PC-9 (cell line): ENCODE measurements around the gene GLRA3. TPM values are rescaled to one million over a fixed set of nuclear protein-coding genes. Genes with fewer than 3 reads are reported as not detected.

ENCODE experiments used
- BruUV-seq: library from RNA; stranded (reverse); fragments of 400-500 nt; replicated peaks from 2 replicates; lab custom pipeline; 2021; lab: Mats Ljungman, UMichigan
- CTCF ChIA-PET: fragments of 300-600 bp; sonication (Branson Sonifier 250); formaldehyde crosslinking; loops from one replicate; lab custom pipeline; 2022; ENCODE audit warnings: antibody characterized with exemption; lab: Charles Lee
- POLR2A ChIA-PET: fragments of 300-600 bp; sonication (Branson Sonifier 250); formaldehyde crosslinking; loops from one replicate; lab custom pipeline; 2022; ENCODE audit warnings: antibody characterized with exemption; ENCODE audit not compliant: unreplicated experiment; lab: Charles Lee
- DNase-seq, 2 experiments: peaks; one replicate each; pipeline versions ENCODE4 v3.0.0 to v3.0.0-alpha.2; 2015 to 2022; ENCODE audit warnings: mixed read lengths in 1 of 2
- H2AFZ ChIP-seq: fragments of 200-600 bp; sonication (generic); 2 replicates; pipeline ENCODE4 v1.8.1; 2017; ENCODE audit warnings: antibody characterized with exemption
- H3F3A ChIP-seq: fragments of 200-600 bp; sonication (generic); 2 replicates; pipeline ENCODE4 v1.8.1; 2017; ENCODE audit warnings: antibody characterized with exemption, mild to moderate bottlenecking, low read depth; ENCODE audit not compliant: insufficient read depth
- H3K27ac ChIP-seq: fragments of 200-600 bp; sonication (generic); 2 replicates; pipeline ENCODE4 v1.6.1; 2016; ENCODE audit warnings: mixed run types
- H3K27me3 ChIP-seq: fragments of 200-600 bp; sonication (generic); 2 replicates; pipeline ENCODE4 v1.6.1; 2016; ENCODE audit warnings: low read depth, mixed run types; ENCODE audit not compliant: insufficient read depth
- H3K36me3 ChIP-seq: fragments of 200-600 bp; sonication (generic); 2 replicates; pipeline ENCODE4 v1.6.1; 2016; ENCODE audit warnings: low read depth, mixed run types
- H3K4me1 ChIP-seq: fragments of 200-600 bp; sonication (generic); replicated peaks from 2 replicates; pipeline ENCODE4 v1.6.1; 2016; ENCODE audit warnings: mixed run types; ENCODE audit not compliant: insufficient read depth
- H3K4me2 ChIP-seq: fragments of 200-600 bp; sonication (generic); 2 replicates; pipeline ENCODE4 v1.6.1; 2017; ENCODE audit warnings: mixed run types
- H3K4me3 ChIP-seq: fragments of 200-600 bp; sonication (generic); 2 replicates; pipeline ENCODE4 v1.6.1; 2016; ENCODE audit warnings: mixed run types
- H3K79me2 ChIP-seq: fragments of 200-600 bp; sonication (generic); 2 replicates; pipeline ENCODE4 v1.6.1; 2017; ENCODE audit warnings: low read depth, mixed run types
- H3K9me2 ChIP-seq: fragments of 200-600 bp; sonication (generic); 2 replicates; pipeline ENCODE4 v1.8.1; 2017; ENCODE audit warnings: mild to moderate bottlenecking; ENCODE audit not compliant: insufficient read depth
- H3K9me3 ChIP-seq: fragments of 200-600 bp; sonication (generic); 2 replicates; pipeline ENCODE4 v1.8.1; 2016; ENCODE audit warnings: low read depth; ENCODE audit not compliant: insufficient read depth
- H4K20me1 ChIP-seq: fragments of 200-600 bp; sonication (generic); 2 replicates; pipeline ENCODE4 v1.8.1; 2017; ENCODE audit not compliant: insufficient read depth
- EZH2 ChIP-seq: fragments of 200-600 bp; sonication (generic); IDR thresholded peaks from 2 replicates; pipeline ENCODE4 v1.8.0; 2017; ENCODE audit warnings: antibody characterized with exemption, low read depth
- intact Hi-C: fragments of 100-400 bp; cut with micrococcal nuclease; formaldehyde crosslinking; loops from one replicate; pipeline ENCODE4 v1.10.0; 2022; ENCODE audit not compliant: unreplicated experiment
- total RNA-seq: library from RNA; stranded (reverse); gene quantifications from 2 replicates; pipeline ENCODE4 v1.2.3, GENCODE V29; 2021
- TF ChIP-seq, protein P1 (sequence below): fragments of 200-600 bp; sonication (generic); conservative IDR thresholded peaks from 2 replicates; pipeline ENCODE4 v1.6.1; 2017; ENCODE audit warnings: mixed run types, antibody characterized with exemption, mild to moderate bottlenecking, moderate library complexity

The GLRA3 gene
- total RNA-seq, 1 experiment from 2014 or later = 0.39 TPM

- no peak for DNase-seq
- POLR2A ChIA-PET = no interaction called here
- Histone ChIP-seq H3K4me1 (no peaks in the 10 kb centered on the region), H3F3A (no peaks in the 10 kb centered on the region), H3K27me3 (no peaks in the 10 kb centered on the region), H3K79me2 (no peaks in the 10 kb centered on the region), H3K4me2 (no peak overlapping the region), H3K36me3 (no peaks in the 10 kb centered on the region), H3K9me2 (no peaks in the 10 kb centered on the region), H4K20me1 (no peaks in the 10 kb centered on the region), H2AFZ (no peak overlapping the region), H3K27ac (no peak overlapping the region), H3K9me3 (no peaks in the 10 kb centered on the region), H3K4me3 (no peak overlapping the region)
- CTCF ChIA-PET = no interaction called here
- TF ChIP-seq, protein P1, sequence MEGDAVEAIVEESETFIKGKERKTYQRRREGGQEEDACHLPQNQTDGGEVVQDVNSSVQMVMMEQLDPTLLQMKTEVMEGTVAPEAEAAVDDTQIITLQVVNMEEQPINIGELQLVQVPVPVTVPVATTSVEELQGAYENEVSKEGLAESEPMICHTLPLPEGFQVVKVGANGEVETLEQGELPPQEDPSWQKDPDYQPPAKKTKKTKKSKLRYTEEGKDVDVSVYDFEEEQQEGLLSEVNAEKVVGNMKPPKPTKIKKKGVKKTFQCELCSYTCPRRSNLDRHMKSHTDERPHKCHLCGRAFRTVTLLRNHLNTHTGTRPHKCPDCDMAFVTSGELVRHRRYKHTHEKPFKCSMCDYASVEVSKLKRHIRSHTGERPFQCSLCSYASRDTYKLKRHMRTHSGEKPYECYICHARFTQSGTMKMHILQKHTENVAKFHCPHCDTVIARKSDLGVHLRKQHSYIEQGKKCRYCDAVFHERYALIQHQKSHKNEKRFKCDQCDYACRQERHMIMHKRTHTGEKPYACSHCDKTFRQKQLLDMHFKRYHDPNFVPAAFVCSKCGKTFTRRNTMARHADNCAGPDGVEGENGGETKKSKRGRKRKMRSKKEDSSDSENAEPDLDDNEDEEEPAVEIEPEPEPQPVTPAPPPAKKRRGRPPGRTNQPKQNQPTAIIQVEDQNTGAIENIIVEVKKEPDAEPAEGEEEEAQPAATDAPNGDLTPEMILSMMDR = no peak
- no peak for TF ChIP-seq EZH2
- no TSS peak for BruUV-seq
- intact Hi-C loops = no loop called here
These were observed 142.2 kb downstream of the GLRA3 start for GRCh38 chr4:174686826-174687225.

GRCh38 chr4:174681723-174682300, 147.2 kb downstream of the GLRA3 start:
- TF ChIP-seq EZH2 = no peak
- TF ChIP-seq, protein P1 = no peak
- DNase-seq = no peak
- ChIA-PET CTCF (no interaction called here), POLR2A (no interaction called here)
- Histone ChIP-seq H4K20me1 (no peaks in the 10 kb centered on the region), H3K36me3 (no peaks in the 10 kb centered on the region), H3K27me3 (no peaks in the 10 kb centered on the region), H3K27ac (no peak overlapping the region), H2AFZ (no peak overlapping the region), H3F3A (no peaks in the 10 kb centered on the region), H3K79me2 (no peaks in the 10 kb centered on the region), H3K4me3 (no peak overlapping the region), H3K9me3 (no peaks in the 10 kb centered on the region), H3K4me1 (no peaks in the 10 kb centered on the region), H3K9me2 (no peaks in the 10 kb centered on the region), H3K4me2 (no peak overlapping the region)
- BruUV-seq = no TSS peak
- intact Hi-C loops = no loop called here

DNA sequence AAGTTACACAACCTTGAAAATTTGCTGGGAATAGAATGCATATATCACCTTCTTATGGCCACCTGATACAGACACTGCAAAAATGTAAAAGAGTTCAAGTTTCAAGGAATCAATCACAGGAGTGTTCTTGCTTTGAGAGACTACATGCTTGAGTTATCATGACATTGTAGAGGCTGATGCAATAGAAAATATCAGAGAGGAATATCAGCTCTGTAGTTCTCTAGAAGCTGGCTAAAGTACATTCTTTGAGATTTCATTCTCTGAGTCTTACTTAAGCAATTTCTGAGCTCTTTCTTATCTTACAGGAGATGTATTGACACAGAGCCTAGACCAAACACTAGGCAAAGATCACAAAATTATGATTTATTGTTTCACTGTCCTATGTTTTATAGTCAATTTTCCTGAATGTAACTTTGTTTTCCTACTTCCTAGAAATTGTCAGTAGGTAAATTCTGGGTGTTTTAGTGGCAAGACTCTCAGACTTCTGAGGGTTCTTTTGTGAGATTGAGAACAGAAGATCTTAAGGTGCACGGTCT, 154.7 kb downstream of the GLRA3 start:
- Histone ChIP-seq H3F3A (no peaks in the 10 kb centered on the region), H3K4me2 (no peak overlapping the region), H3K79me2 (no peaks in the 10 kb centered on the region), H3K36me3 (no peaks in the 10 kb centered on the region), H3K4me3 (no peak overlapping the region), H3K4me1 (no peaks in the 10 kb centered on the region), H3K9me2 (no peaks in the 10 kb centered on the region), H3K27ac (no peak overlapping the region), H3K9me3 (no peaks in the 10 kb centered on the region), H2AFZ (no peak overlapping the region), H3K27me3 (no peaks in the 10 kb centered on the region), H4K20me1 (no peaks in the 10 kb centered on the region)
- DNase-seq = no peak
- POLR2A ChIA-PET = no interaction called here
- BruUV-seq = no TSS peak
- CTCF ChIA-PET = no interaction called here
- intact Hi-C loops = no loop called here
- TF ChIP-seq EZH2 = no peak
- TF ChIP-seq, protein P1 = no peak
